ENCODE data around the gene PDS5B. TPM values are rescaled to one million over a fixed set of nuclear protein-coding genes. Genes with fewer than 3 reads are reported as not detected.

PDS5B gene
- total and polyA plus RNA-seq, 2 experiments from 2014 or later, result 43.9 to 46.5 TPM

- no peak overlapping the region for H3K4me3 Mint-ChIP-seq
- peaks cover 6% of the 10 kb centered on the region; the same call in 2 of the 3 replicates for H3K4me1 Mint-ChIP-seq
- H3K4me3 ChIP-seq, result no peak overlapping the region
- no peaks in the 10 kb centered on the region; the same call in 1 of the 2 replicates for H3K9me2 ChIP-seq (ENCODE audit: insufficient read depth)
- no peak for DNase-seq (ENCODE audit: low spot score)
- TF ChIP-seq ETS1 (IDR thresholded peaks at IDR 0.05), result no peak
- TF ChIP-seq NANOG (IDR thresholded peaks at IDR 0.05; ENCODE audit: borderline replicate concordance), result no peak
- no peak for TF ChIP-seq EZH2 (IDR thresholded peaks at IDR 0.05; ENCODE audit: low read depth, unreplicated experiment)
- no peak for TF ChIP-seq ZNF462 (CRISPR knock-in tag; IDR thresholded peaks at IDR 0.05)
- TF ChIP-seq JUNB (IDR thresholded peaks at IDR 0.05; ENCODE audit: unreplicated experiment), result no peak
- TF ChIP-seq EZH2phosphoT487 (IDR thresholded peaks at IDR 0.05; ENCODE audit: unreplicated experiment), result no peak
- TF ChIP-seq CREB1 (CRISPR knock-in tag; IDR thresholded peaks at IDR 0.05; ENCODE audit: low read depth), result no peak
- no peak for TF ChIP-seq REST (IDR thresholded peaks at IDR 0.05; ENCODE audit: unreplicated experiment)
- TF ChIP-seq ZNF331 (CRISPR knock-in tag; IDR thresholded peaks at IDR 0.05; ENCODE audit: low read depth), result no peak
- no peak for TF ChIP-seq CTCF (conservative IDR thresholded peaks at IDR 0.05; ENCODE audit: low read depth in 2 of 2)
- no peak for TF ChIP-seq POLR2AphosphoS5 (IDR thresholded peaks at IDR 0.05; ENCODE audit: low read depth)
- no peak for TF ChIP-seq ZNF114 (CRISPR knock-in tag; IDR thresholded peaks at IDR 0.05)
- TF ChIP-seq STAT1 (IDR thresholded peaks at IDR 0.05; ENCODE audit: unreplicated experiment), result no peak
- H3K4me2 ChIP-seq, result no peak overlapping the region
- H3K4me1 ChIP-seq (ENCODE audit: insufficient read depth), result no peaks in the 10 kb centered on the region
- H4K20me1 ChIP-seq (replicated peaks; ENCODE audit: insufficient read depth), result no peaks in the 10 kb centered on the region
- peaks cover 5% of the 10 kb centered on the region for H3K27me3 Mint-ChIP-seq (ENCODE audit: insufficient read depth, low read depth, poor library complexity)
- H3K27me3 ChIP-seq (ENCODE audit: insufficient read depth), result no peaks in the 10 kb centered on the region
- H3K27ac ChIP-seq (ENCODE audit: low read depth), result no peak overlapping the region
- H3K36me3 Mint-ChIP-seq (ENCODE audit: low read depth), result peaks cover 55% of the 10 kb centered on the region
- peaks cover 4% of the 10 kb centered on the region; the same call in 1 of the 2 replicates for H3K36me3 ChIP-seq (ENCODE audit: insufficient read depth)
- H2AFZ ChIP-seq, result no peak overlapping the region
- H3F3A ChIP-seq (replicated peaks; ENCODE audit: low read depth), result no peaks in the 10 kb centered on the region
- no peak for ATAC-seq
- peaks cover 32% of the 10 kb centered on the region for H3K9me3 Mint-ChIP-seq
- no peak overlapping the region for H3K27ac Mint-ChIP-seq
- no peaks in the 10 kb centered on the region; the same call in 1 of the 2 replicates for H3K79me2 ChIP-seq (replicated peaks; ENCODE audit: insufficient read depth)
Observed at GRCh38 chr13:32722340-32722739, 136.1 kb downstream of the PDS5B start.

Data from GM23338 (cell line).